ENCODE data around the gene DGKH. TPM values are rescaled to one million over a fixed set of nuclear protein-coding genes. Genes with fewer than 3 reads are reported as not detected.

Gene DGKH
- total RNA-seq, 1 experiment from 2014 or later = 5.2 TPM

DNA sequence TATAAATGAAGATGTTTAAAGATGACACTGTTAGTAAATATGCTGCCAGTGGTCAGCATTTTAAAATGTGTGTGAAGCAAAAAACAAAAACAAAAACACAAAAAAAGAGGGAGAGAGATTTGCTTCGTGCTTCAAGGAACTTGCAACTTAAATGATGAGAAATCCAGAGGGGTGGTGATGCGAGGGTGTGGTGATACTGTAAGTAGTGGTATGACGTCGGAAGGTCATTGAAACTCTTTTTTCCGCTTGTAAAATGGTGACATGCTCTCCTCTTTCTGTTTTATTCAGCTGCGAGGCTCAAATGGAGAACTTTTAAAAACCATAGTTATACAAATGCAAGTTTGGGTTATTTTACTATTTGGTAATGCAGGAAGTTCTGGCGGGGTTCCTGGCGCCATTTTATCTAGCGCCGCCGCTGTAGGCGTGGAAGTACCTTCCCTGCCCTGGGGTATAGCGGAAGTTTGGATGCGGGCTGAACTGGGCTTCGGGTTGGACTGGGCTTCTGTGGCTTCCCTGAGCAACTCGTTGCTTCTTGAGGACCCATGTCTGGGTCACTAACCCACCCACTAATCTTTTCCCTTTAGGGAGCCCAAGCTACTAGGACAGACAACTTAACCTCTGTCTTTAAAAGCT is 34.8 kb downstream of the DGKH start:
- no TSS peak for BruUV-seq (replicated peaks)
- Histone ChIP-seq H3K9me3 (0 out of 2 replicates have a peak, but pooled peaks cover 2% of the 10 kb centered on the region), H3K27me3 (replicated peaks; ENCODE audit: control insufficient read depth, insufficient read depth, low read length) (no peaks in the 10 kb centered on the region), H3K4me1 (no peaks in the 10 kb centered on the region), H3K4me3 (ENCODE audit: low read depth, low read length) (no peak overlapping the region), H3K36me3 (ENCODE audit: control insufficient read depth, insufficient read depth, low read length) (no peaks in the 10 kb centered on the region)
- ChIA-PET CTCF (no interaction called here), POLR2A (no interaction called here)
- Mint-ChIP-seq H3K27me3 (ENCODE audit: insufficient read depth, unreplicated experiment) (peaks cover 10% of the 10 kb centered on the region), H3K27ac (ENCODE audit: unreplicated experiment) (no peak overlapping the region), H3K4me3 (ENCODE audit: unreplicated experiment) (no peak overlapping the region), H3K36me3 (ENCODE audit: insufficient read depth, unreplicated experiment) (no peaks in the 10 kb centered on the region), H3K9me3 (ENCODE audit: unreplicated experiment) (peaks cover 18% of the 10 kb centered on the region), H3K4me1 (ENCODE audit: low read depth, unreplicated experiment) (no peaks in the 10 kb centered on the region)
- DNase-seq = no peak
- TF ChIP-seq, protein P1, sequence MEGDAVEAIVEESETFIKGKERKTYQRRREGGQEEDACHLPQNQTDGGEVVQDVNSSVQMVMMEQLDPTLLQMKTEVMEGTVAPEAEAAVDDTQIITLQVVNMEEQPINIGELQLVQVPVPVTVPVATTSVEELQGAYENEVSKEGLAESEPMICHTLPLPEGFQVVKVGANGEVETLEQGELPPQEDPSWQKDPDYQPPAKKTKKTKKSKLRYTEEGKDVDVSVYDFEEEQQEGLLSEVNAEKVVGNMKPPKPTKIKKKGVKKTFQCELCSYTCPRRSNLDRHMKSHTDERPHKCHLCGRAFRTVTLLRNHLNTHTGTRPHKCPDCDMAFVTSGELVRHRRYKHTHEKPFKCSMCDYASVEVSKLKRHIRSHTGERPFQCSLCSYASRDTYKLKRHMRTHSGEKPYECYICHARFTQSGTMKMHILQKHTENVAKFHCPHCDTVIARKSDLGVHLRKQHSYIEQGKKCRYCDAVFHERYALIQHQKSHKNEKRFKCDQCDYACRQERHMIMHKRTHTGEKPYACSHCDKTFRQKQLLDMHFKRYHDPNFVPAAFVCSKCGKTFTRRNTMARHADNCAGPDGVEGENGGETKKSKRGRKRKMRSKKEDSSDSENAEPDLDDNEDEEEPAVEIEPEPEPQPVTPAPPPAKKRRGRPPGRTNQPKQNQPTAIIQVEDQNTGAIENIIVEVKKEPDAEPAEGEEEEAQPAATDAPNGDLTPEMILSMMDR (IDR thresholded peaks at IDR 0.05; ENCODE audit: insufficient read depth in 1 of 2, low read depth in 1 of 2, low read length in 1 of 2, severe bottlenecking in 1 of 2, unreplicated experiment in 1 of 2) = no peak
- intact Hi-C loops (cut with micrococcal nuclease; ENCODE audit: unreplicated experiment) = no loop called here

- Histone ChIP-seq H3K4me1 (no peaks in the 10 kb centered on the region), H3K36me3 (ENCODE audit: control insufficient read depth, insufficient read depth, low read length) (no peaks in the 10 kb centered on the region), H3K9me3 (0 out of 2 replicates have a peak, but pooled peaks cover 2% of the 10 kb centered on the region), H3K4me3 (ENCODE audit: low read depth, low read length) (no peak overlapping the region), H3K27me3 (replicated peaks; ENCODE audit: control insufficient read depth, insufficient read depth, low read length) (no peaks in the 10 kb centered on the region)
- intact Hi-C loops (cut with micrococcal nuclease; ENCODE audit: unreplicated experiment) = no loop called here
- ChIA-PET POLR2A (no interaction called here), CTCF (no interaction called here)
- no peaks in the 10 kb centered on the region for H3K36me3 Mint-ChIP-seq (ENCODE audit: insufficient read depth, unreplicated experiment)
- no peak for DNase-seq
- BruUV-seq (replicated peaks) = no TSS peak
- peaks cover 20% of the 10 kb centered on the region for H3K9me3 Mint-ChIP-seq (ENCODE audit: unreplicated experiment)
- no peak overlapping the region for H3K27ac Mint-ChIP-seq (ENCODE audit: unreplicated experiment)
- H3K4me1 Mint-ChIP-seq (ENCODE audit: low read depth, unreplicated experiment) = no peaks in the 10 kb centered on the region
- no peak overlapping the region for H3K4me3 Mint-ChIP-seq (ENCODE audit: unreplicated experiment)
- H3K27me3 Mint-ChIP-seq (ENCODE audit: insufficient read depth, unreplicated experiment) = peaks cover 10% of the 10 kb centered on the region
- TF ChIP-seq, protein P1 (IDR thresholded peaks at IDR 0.05; ENCODE audit: insufficient read depth in 1 of 2, low read depth in 1 of 2, low read length in 1 of 2, severe bottlenecking in 1 of 2, unreplicated experiment in 1 of 2) = no peak
These were observed 36.3 kb downstream of the DGKH start for GRCh38 chr13:42084722-42085121.

- Mint-ChIP-seq H3K9me3 (ENCODE audit: unreplicated experiment) (peaks cover 20% of the 10 kb centered on the region), H3K36me3 (ENCODE audit: insufficient read depth, unreplicated experiment) (no peaks in the 10 kb centered on the region), H3K27me3 (ENCODE audit: insufficient read depth, unreplicated experiment) (peaks cover 10% of the 10 kb centered on the region), H3K27ac (ENCODE audit: unreplicated experiment) (no peak overlapping the region), H3K4me3 (ENCODE audit: unreplicated experiment) (no peak overlapping the region), H3K4me1 (ENCODE audit: low read depth, unreplicated experiment) (no peaks in the 10 kb centered on the region)
- Histone ChIP-seq H3K9me3 (0 out of 2 replicates have a peak, but pooled peaks cover 2% of the 10 kb centered on the region), H3K4me3 (ENCODE audit: low read depth, low read length) (no peak overlapping the region), H3K4me1 (no peaks in the 10 kb centered on the region), H3K27me3 (replicated peaks; ENCODE audit: control insufficient read depth, insufficient read depth, low read length) (no peaks in the 10 kb centered on the region), H3K36me3 (ENCODE audit: control insufficient read depth, insufficient read depth, low read length) (no peaks in the 10 kb centered on the region)
- no TSS peak for BruUV-seq (replicated peaks)
- ChIA-PET CTCF (no interaction called here), POLR2A (no interaction called here)
- DNase-seq = no peak
- intact Hi-C loops (cut with micrococcal nuclease; ENCODE audit: unreplicated experiment) = no loop called here
- TF ChIP-seq, protein P1 (IDR thresholded peaks at IDR 0.05; ENCODE audit: insufficient read depth in 1 of 2, low read depth in 1 of 2, low read length in 1 of 2, severe bottlenecking in 1 of 2, unreplicated experiment in 1 of 2) = no peak
These were observed 38.1 kb downstream of the DGKH start for GRCh38 chr13:42086582-42086981.
